HCT116 (cell line): ENCODE measurements around the gene UTP18. TPM values are rescaled to one million over a fixed set of nuclear protein-coding genes. Genes with fewer than 3 reads are reported as not detected.
A peak's percentile ranks its signal among the peaks of the same experiment; 100 is the strongest.

Experiments used
- ATAC-seq: fragments of 200-7000 bp; cut with Tn5 transposase; 2 replicates; pipeline ENCODE4 v1.9.1; 2020; ENCODE audit warnings: mild to moderate bottlenecking, moderate library complexity
- BruUV-seq: library from RNA; stranded (reverse); fragments of 400-500 nt; replicated peaks from 2 replicates; lab custom pipeline; 2021; lab: Mats Ljungman, UMichigan
- CTCF ChIA-PET: fragments of 300-600 bp; sonication (Branson Sonifier 250); formaldehyde crosslinking; loops from one replicate; lab custom pipeline; 2021; ENCODE audit warnings: antibody characterized with exemption; lab: Charles Lee
- POLR2A ChIA-PET: fragments of 300-600, 350-600 bp; sonication (Branson Sonifier 250); formaldehyde crosslinking; loops from one replicate; lab custom pipeline; 2021; ENCODE audit warnings: antibody characterized with exemption; lab: Charles Lee
- RAD21 ChIA-PET, 2 experiments: fragments of 300-600 bp; sonication (Branson Sonifier 250); formaldehyde crosslinking; loops; one replicate each; lab custom pipeline; 2023; ENCODE audit warnings: low total read pairs in 2 of 2; ENCODE audit not compliant: uncharacterized antibody in 2 of 2, unreplicated experiment in 2 of 2, low non-redundant PET in 1 of 2; lab: Charles Lee
- DNase-seq: peaks from one replicate; pipeline ENCODE4 v3.0.0-alpha.2; 2010; ENCODE audit warnings: low read depth, low spot score
- H2AFZ ChIP-seq: fragments of 200-600 bp; shearing (Covaris generic), sonication (generic); 2 replicates; pipeline ENCODE4 v1.6.1; 2017; ENCODE audit warnings: low read depth, mixed run types, mixed read lengths, antibody characterized with exemption, low read length; ENCODE audit not compliant: poor library complexity, severe bottlenecking
- H3K27ac ChIP-seq: 2 replicates; pipeline ENCODE4 v1.5.1; 2012; ENCODE audit warnings: low read depth, low read length
- H3K27me3 ChIP-seq: fragments of 200-600 bp; sonication (generic); 2 replicates; pipeline ENCODE4 v1.6.1; 2016; ENCODE audit warnings: mixed run types, low read length, mixed read lengths; ENCODE audit not compliant: insufficient read depth
- H3K36me3 ChIP-seq, 2 experiments: fragments of 200-500 bp in 1 of 2; fragments of 200-600 bp in 1 of 2; sonication (Bioruptor generic) in 1 of 2; sonication (generic) in 1 of 2; 2 replicates each; pipeline versions ENCODE4 v1.5.1 to v1.6.1; 2014 to 2016; ENCODE audit warnings: low read length in 2 of 2, inconsistent platforms in 1 of 2, mixed read lengths in 1 of 2, mixed run types in 1 of 2; ENCODE audit not compliant: insufficient read depth in 2 of 2, control insufficient read depth in 1 of 2
- H3K4me1 ChIP-seq, 2 experiments: fragments of 200-600 bp in 1 of 2; sonication (generic) in 1 of 2; 2 replicates each; pipeline versions ENCODE4 v1.5.1 to v1.6.1; 2012 to 2017; ENCODE audit warnings: low read length in 2 of 2, inconsistent platforms in 1 of 2, mild to moderate bottlenecking in 1 of 2, mixed read lengths in 1 of 2, mixed run types in 1 of 2, moderate library complexity in 1 of 2; ENCODE audit not compliant: insufficient read depth in 2 of 2, control insufficient read depth in 1 of 2
- H3K4me2 ChIP-seq: fragments of 200-600 bp; sonication (generic); 2 replicates; pipeline ENCODE4 v1.6.1; 2017; ENCODE audit warnings: mixed run types, low read length, mixed read lengths
- H3K4me3 ChIP-seq, 2 experiments: fragments of 200-600 bp in 1 of 2; sonication (generic) in 1 of 2; replicated peaks in 1 of 2; 2 replicates each; pipeline ENCODE4 v1.5.1; 2011 to 2016; ENCODE audit warnings: low read length in 2 of 2, control low read depth in 1 of 2, low read depth in 1 of 2, mild to moderate bottlenecking in 1 of 2, mixed read lengths in 1 of 2, mixed run types in 1 of 2
- H3K79me2 ChIP-seq: fragments of 200-600 bp; sonication (generic); 2 replicates; pipeline ENCODE4 v1.6.1; 2017; ENCODE audit warnings: mild to moderate bottlenecking, mixed run types, low read length, moderate library complexity, mixed read lengths; ENCODE audit not compliant: insufficient read depth
- H3K9ac ChIP-seq: fragments of 200-600 bp; sonication (generic); 2 replicates; pipeline ENCODE4 v1.6.1; 2016; ENCODE audit warnings: low read length, mixed read lengths
- H3K9me2 ChIP-seq: fragments of 200-600 bp; sonication (generic), shearing (Covaris generic); 2 replicates; pipeline ENCODE4 v1.6.1; 2017; ENCODE audit warnings: mixed run types, mild to moderate bottlenecking, moderate library complexity; ENCODE audit not compliant: insufficient read depth
- H3K9me3 ChIP-seq, 2 experiments: fragments of 200-500 bp in 1 of 2; fragments of 200-600 bp in 1 of 2; sonication (Bioruptor generic) in 1 of 2; sonication (generic) in 1 of 2; 2 replicates each; pipeline ENCODE4 v1.6.1; 2014 to 2017; ENCODE audit warnings: low read length in 2 of 2, mixed read lengths in 2 of 2, inconsistent platforms in 1 of 2, low read depth in 1 of 2, mild to moderate bottlenecking in 1 of 2, mixed run types in 1 of 2, moderate library complexity in 1 of 2; ENCODE audit not compliant: control insufficient read depth in 1 of 2, insufficient read depth in 1 of 2
- H4K20me1 ChIP-seq: fragments of 200-600 bp; sonication (generic), shearing (Covaris generic); 2 replicates; pipeline ENCODE4 v1.6.1; 2017; ENCODE audit warnings: mixed run types, mild to moderate bottlenecking, moderate library complexity; ENCODE audit not compliant: insufficient read depth
- CBX3 ChIP-seq: IDR thresholded peaks from 2 replicates; pipeline ENCODE4 v1.6.1; 2012; ENCODE audit warnings: low read depth
- EGR1 ChIP-seq: IDR thresholded peaks from 2 replicates; pipeline ENCODE4 v1.6.1; 2012; ENCODE audit warnings: low read depth
- ELF1 ChIP-seq: IDR thresholded peaks from 2 replicates; pipeline ENCODE4 v1.6.1; 2012; ENCODE audit warnings: low read depth, borderline replicate concordance
- EZH2phosphoT487 ChIP-seq: fragments of 200-600 bp; IDR thresholded peaks from 2 replicates; pipeline ENCODE4 v1.6.1; 2018; ENCODE audit warnings: antibody characterized with exemption, borderline replicate concordance
- JUND ChIP-seq: IDR thresholded peaks from 2 replicates; pipeline ENCODE4 v1.6.1; 2012
- POLR2A ChIP-seq: IDR thresholded peaks from 2 replicates; pipeline ENCODE4 v1.7.0; 2011; ENCODE audit warnings: borderline replicate concordance; ENCODE audit not compliant: insufficient read depth, insufficient read length; ENCODE audit errors: extremely low read depth
- SIN3A ChIP-seq: IDR thresholded peaks from 2 replicates; pipeline ENCODE4 v1.6.1; 2012; ENCODE audit warnings: low read depth
- SRF ChIP-seq: IDR thresholded peaks from 2 replicates; pipeline ENCODE4 v1.6.1; 2012; ENCODE audit warnings: low read depth
- TCF7L2 ChIP-seq: IDR thresholded peaks from 2 replicates; pipeline ENCODE4 v1.7.0; 2011; ENCODE audit warnings: borderline replicate concordance, inconsistent platforms; ENCODE audit not compliant: insufficient read depth, insufficient read length; ENCODE audit errors: extremely low read depth
- YY1 ChIP-seq: IDR thresholded peaks from 2 replicates; pipeline ENCODE4 v1.6.1; 2011; ENCODE audit warnings: low read length, low read depth, moderate library complexity, mild to moderate bottlenecking; ENCODE audit not compliant: insufficient replicate concordance; ENCODE audit errors: extremely low read depth
- ZFX ChIP-seq: fragments of 450-650 bp; IDR thresholded peaks from 2 replicates; pipeline ENCODE4 v1.6.1; 2017
- intact Hi-C: fragments of 100-400 bp; cut with micrococcal nuclease; formaldehyde crosslinking; loops from 2 replicates; pipeline ENCODE4 v1.10.0; 2022
- total RNA-seq: library from RNA; stranded (reverse); gene quantifications from one replicate; pipeline ENCODE4 v1.2.1, GENCODE V29; 2021; ENCODE audit not compliant: unreplicated experiment

The UTP18 gene
- total RNA-seq, 1 experiment from 2014 or later: 92.6 TPM

- ATAC-seq (no peak), DNase-seq (no peak)
- Histone ChIP-seq H3K9me2 (no peaks in the 10 kb centered on the region), H2AFZ (no peak overlapping the region), H3K9ac (no peak overlapping the region), H3K36me3 (no peaks in the 10 kb centered on the region), H3K4me3 (no peak overlapping the region), H3K4me2 (no peak overlapping the region), H3K27me3 (peaks cover 10% of the 10 kb centered on the region; the same call in 1 of the 2 replicates), H3K79me2 (no peaks in the 10 kb centered on the region), H4K20me1 (no peaks in the 10 kb centered on the region), H3K4me1 (no peaks in the 10 kb centered on the region), H3K27ac (no peak overlapping the region), H3K9me3 (no peaks in the 10 kb centered on the region)
- RAD21 ChIA-PET: no interaction called here
- CTCF ChIA-PET: no interaction called here
- intact Hi-C loops: no loop called here
- BruUV-seq: no TSS peak
- POLR2A ChIA-PET: no interaction called here
- TF ChIP-seq SIN3A: no peak
- TF ChIP-seq CBX3: no peak
- no peak for TF ChIP-seq YY1
- no peak for TF ChIP-seq TCF7L2
- TF ChIP-seq ELF1: no peak
Measured at GRCh38 chr17:51341457-51341856, 81.1 kb downstream of the UTP18 start.

GRCh38 chr17:51342257-51342656 lies 81.9 kb downstream of the UTP18 start:
- ATAC-seq: peak; percentile 40; the same call in 1 of the 2 replicates
- CTCF ChIA-PET: no interaction called here

More at GRCh38 chr17:51342257-51342656, 81.9 kb downstream of the UTP18 start:
- no peaks in the 10 kb centered on the region for H3K9me2 ChIP-seq
- no peak overlapping the region for H3K27ac ChIP-seq
- RAD21 ChIA-PET: no interaction called here
- H3K9me3 ChIP-seq: no peaks in the 10 kb centered on the region
- TF ChIP-seq EGR1 (no peak), JUND (no peak), SRF (no peak), SIN3A (no peak), CBX3 (no peak), ZFX (no peak), EZH2phosphoT487 (no peak), POLR2A (no peak), TCF7L2 (no peak)
- POLR2A ChIA-PET: no interaction called here
- H3K9ac ChIP-seq: no peak overlapping the region
- no peaks in the 10 kb centered on the region for H3K79me2 ChIP-seq
- no peak for DNase-seq
- intact Hi-C loops: no loop called here
- no peak overlapping the region for H3K4me2 ChIP-seq
- no peaks in the 10 kb centered on the region for H3K4me1 ChIP-seq
- no peaks in the 10 kb centered on the region for H4K20me1 ChIP-seq
- H2AFZ ChIP-seq: no peak overlapping the region
- H3K36me3 ChIP-seq: no peaks in the 10 kb centered on the region
- no peak overlapping the region for H3K4me3 ChIP-seq
- no TSS peak for BruUV-seq
- peaks cover 11% of the 10 kb centered on the region; the same call in 1 of the 2 replicates for H3K27me3 ChIP-seq
